ENCODE data around the gene SLC6A13. TPM values are rescaled to one million over a fixed set of nuclear protein-coding genes. Genes with fewer than 3 reads are reported as not detected.

Gene SLC6A13
- total RNA-seq, 3 donors from 2014 or later: 0.81 TPM; not detected in 2

DNA sequence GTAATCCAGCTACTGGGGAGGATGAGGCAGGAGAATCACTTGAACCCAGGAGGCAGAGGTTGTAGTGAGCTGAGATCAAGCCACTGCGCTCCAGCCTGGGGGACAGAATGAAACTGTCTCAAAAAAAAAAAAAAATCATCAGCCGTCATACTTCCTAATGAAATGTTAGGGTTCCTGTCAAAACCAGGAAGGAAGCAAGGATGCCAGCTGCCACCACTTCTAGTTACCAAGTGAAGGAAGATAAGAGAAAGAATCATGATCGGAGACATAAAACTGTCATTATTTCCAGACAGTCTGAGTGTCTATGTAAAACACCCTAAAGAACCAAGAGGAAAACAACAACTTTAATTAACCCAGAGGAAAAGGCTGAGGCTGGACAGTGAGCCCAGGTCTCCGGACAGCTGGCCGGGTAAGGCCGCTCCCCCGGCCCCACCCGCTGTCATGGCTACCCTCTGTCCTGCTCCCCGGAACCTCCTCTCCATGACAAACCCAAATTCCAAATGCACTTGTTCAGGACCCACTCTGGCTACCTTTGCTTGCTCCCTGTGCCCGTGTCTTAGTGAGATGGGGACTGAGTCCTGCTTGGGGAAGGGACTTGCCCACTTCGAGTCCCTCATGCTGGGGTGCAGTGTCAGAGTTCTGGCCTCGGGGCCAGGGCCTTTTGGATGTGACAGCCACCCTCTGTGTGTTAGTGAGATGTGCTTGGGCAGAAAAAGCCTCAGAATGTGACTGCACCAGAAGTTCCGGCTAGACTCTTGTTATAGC lies 77.6 kb downstream of the SLC6A13 start:
- Mint-ChIP-seq H3K4me3 (no peak overlapping the region), H3K27me3 (ENCODE audit: low read depth) (peaks cover 30% of the 10 kb centered on the region), H3K36me3 (ENCODE audit: insufficient read depth) (no peaks in the 10 kb centered on the region), H3K4me1 (ENCODE audit: low read depth) (peaks cover 6% of the 10 kb centered on the region), H3K9me3 (no peaks in the 10 kb centered on the region)
- DNase-seq (no peak), ATAC-seq (no peak)

DNA sequence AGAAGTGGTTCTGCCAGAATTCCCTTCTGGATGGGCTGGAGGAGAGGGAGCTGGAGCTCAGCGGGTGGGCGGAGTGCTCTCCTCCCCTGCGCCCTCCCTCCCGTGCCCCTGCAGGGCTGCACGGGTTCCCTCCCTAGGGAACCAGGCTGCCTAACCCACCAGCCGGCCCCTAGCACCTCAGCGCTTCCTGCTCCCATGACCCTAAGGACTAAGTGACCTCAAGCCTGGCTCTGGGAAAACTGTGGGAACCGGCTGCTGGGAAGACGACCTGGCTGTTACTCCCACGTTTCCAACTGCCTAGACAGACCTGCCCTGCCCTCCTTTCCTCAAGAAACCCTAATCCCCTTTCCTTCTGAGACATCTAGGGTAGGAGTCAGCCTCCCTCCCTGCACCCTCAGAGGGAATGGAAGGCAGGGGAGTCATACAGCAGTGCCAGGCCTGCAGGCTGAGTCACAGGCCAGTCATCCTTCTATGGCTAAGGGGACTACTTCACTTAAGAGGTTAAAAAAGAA lies 80.2 kb downstream of the SLC6A13 start:
- Mint-ChIP-seq H3K36me3 (ENCODE audit: insufficient read depth) (no peaks in the 10 kb centered on the region), H3K27me3 (ENCODE audit: low read depth) (peaks cover 32% of the 10 kb centered on the region), H3K4me3 (no peak overlapping the region), H3K9me3 (no peaks in the 10 kb centered on the region), H3K4me1 (ENCODE audit: low read depth) (peaks cover 6% of the 10 kb centered on the region)
- DNase-seq (no peak), ATAC-seq (no peak)

DNA sequence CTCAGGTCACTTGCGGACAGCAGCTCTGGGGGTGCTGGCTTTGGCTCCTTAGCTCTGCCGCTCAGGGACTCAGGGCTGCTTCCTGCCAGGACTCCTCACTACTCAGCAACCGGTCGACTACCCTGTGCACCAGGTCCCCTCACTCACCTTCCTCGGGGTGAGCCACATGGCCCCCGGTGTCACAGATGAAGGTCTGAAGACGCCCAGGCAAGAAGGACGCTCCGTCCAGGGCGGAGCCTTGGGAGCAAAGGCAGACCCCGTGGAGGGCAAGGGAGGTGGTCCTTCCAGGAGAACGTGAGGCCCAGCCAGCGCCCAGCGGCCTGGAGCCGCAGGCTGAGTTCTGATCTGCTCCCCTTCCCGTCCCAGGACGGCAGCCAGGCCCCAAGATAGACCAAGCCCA lies 80.7 kb downstream of the SLC6A13 start:
- no peaks in the 10 kb centered on the region for H3K36me3 Mint-ChIP-seq (ENCODE audit: insufficient read depth)
- H3K4me1 Mint-ChIP-seq (ENCODE audit: low read depth): peaks cover 6% of the 10 kb centered on the region
- no peak overlapping the region for H3K4me3 Mint-ChIP-seq
- no peak for DNase-seq
- no peak for ATAC-seq
- H3K27me3 Mint-ChIP-seq (ENCODE audit: low read depth): peaks cover 29% of the 10 kb centered on the region
- H3K9me3 Mint-ChIP-seq: no peaks in the 10 kb centered on the region

DNA sequence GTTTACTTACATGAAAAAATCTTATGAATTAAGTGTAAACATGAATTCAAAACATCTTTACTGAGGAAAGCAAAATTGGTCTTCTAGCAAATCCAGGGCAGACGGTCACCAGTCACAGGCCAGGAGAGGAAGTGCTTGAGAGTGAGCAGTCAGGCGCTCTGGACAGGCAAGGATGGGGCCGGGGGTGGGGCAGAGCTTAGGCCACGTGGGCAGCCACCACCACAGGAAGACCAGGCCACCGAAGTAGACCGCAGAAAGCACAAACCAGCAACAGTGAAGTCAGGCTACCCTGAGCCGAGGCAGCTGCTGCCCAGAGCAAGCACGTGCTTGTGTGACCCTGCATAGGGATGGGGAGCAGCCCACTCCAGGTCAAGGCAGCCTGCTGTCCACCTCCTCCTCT lies 82.2 kb downstream of the SLC6A13 start:
- Mint-ChIP-seq H3K27me3 (ENCODE audit: low read depth) (peaks cover 29% of the 10 kb centered on the region), H3K36me3 (ENCODE audit: insufficient read depth) (no peaks in the 10 kb centered on the region), H3K4me3 (no peak overlapping the region), H3K4me1 (ENCODE audit: low read depth) (peaks cover 6% of the 10 kb centered on the region), H3K9me3 (no peaks in the 10 kb centered on the region)
- DNase-seq (no peak), ATAC-seq (no peak)

- no peak overlapping the region for H3K4me3 Mint-ChIP-seq
- no peaks in the 10 kb centered on the region for H3K36me3 Mint-ChIP-seq (ENCODE audit: insufficient read depth)
- no peaks in the 10 kb centered on the region for H3K9me3 Mint-ChIP-seq
- DNase-seq (no peak), ATAC-seq (no peak)
- H3K4me1 Mint-ChIP-seq (ENCODE audit: low read depth): peaks cover 6% of the 10 kb centered on the region
- peaks cover 31% of the 10 kb centered on the region for H3K27me3 Mint-ChIP-seq (ENCODE audit: low read depth)
Measured at GRCh38 chr12:179885-180284, 82.8 kb downstream of the SLC6A13 start.

- peaks cover 31% of the 10 kb centered on the region for H3K27me3 Mint-ChIP-seq (ENCODE audit: low read depth)
- H3K9me3 Mint-ChIP-seq: no peaks in the 10 kb centered on the region
- DNase-seq (no peak), ATAC-seq (no peak)
- no peaks in the 10 kb centered on the region for H3K36me3 Mint-ChIP-seq (ENCODE audit: insufficient read depth)
- no peak overlapping the region for H3K4me3 Mint-ChIP-seq
- peaks cover 6% of the 10 kb centered on the region for H3K4me1 Mint-ChIP-seq (ENCODE audit: low read depth)
Measured at GRCh38 chr12:179131-179884, 83.3 kb downstream of the SLC6A13 start.

DNA sequence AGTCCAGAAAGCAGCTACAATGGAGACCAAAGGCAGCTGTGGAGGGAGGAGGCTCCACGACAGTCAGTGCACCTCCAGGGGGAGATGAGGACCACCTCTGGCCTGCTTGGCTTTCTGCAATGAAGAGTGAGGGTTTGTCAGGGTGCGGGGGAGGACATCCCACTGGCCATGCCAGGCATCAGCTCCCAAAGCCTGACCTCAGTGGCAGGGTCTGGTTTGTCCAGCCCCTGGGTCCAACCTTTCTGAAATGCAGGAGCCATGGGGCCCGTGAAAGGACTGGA lies 83.9 kb downstream of the SLC6A13 start:
- H3K27me3 Mint-ChIP-seq (ENCODE audit: low read depth): peaks cover 35% of the 10 kb centered on the region
- H3K9me3 Mint-ChIP-seq: no peaks in the 10 kb centered on the region
- DNase-seq (no peak), ATAC-seq (no peak)
- peaks cover 6% of the 10 kb centered on the region for H3K4me1 Mint-ChIP-seq (ENCODE audit: low read depth)
- H3K36me3 Mint-ChIP-seq (ENCODE audit: insufficient read depth): no peaks in the 10 kb centered on the region
- H3K4me3 Mint-ChIP-seq: no peak overlapping the region

DNA sequence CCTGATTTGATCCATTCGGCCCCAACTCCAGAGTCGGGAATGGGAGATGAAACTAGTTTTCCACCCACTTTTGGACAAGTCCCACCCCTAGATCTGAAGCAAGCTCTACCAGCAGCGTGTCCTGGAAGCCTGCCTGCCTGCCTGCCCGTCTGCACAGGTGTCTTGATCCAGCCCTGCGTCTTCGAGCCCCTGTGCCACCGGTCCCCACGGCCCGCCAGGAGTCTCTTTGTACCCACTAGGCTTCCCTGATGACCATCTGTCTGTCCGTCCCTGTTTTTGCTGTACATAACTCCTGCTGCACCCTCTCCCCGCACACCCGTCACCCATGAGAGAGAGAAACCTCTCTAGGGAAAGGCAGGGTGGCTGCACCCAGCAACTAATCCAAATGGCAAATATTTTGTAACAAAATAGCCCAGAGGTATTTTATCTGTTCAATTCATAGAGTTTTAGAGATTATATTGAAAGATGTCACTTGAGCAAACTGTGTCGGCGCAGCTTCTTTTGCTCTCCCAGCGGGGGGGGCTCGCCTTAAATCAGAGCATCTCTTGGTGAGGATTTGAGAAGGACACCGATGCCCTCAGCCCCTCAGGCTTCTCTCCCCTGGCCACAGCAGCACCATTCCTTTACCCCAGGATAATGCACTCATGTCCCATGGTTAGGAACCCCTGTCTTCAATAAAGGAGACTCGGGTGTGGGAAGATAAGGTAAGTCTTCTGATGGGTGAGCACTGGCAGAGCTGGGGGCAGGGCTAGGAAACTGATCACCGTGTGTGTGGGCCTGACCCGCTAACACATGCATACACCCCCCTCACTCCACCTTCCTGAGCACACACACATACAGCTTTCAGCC lies 84.4 kb downstream of the SLC6A13 start:
- Mint-ChIP-seq H3K36me3 (ENCODE audit: insufficient read depth) (no peaks in the 10 kb centered on the region), H3K27me3 (ENCODE audit: low read depth) (peaks cover 37% of the 10 kb centered on the region), H3K9me3 (no peaks in the 10 kb centered on the region), H3K4me3 (no peak overlapping the region), H3K4me1 (ENCODE audit: low read depth) (peaks cover 6% of the 10 kb centered on the region)
- DNase-seq (no peak), ATAC-seq (no peak)

- Mint-ChIP-seq H3K4me3 (no peak overlapping the region), H3K27me3 (ENCODE audit: low read depth) (peaks cover 41% of the 10 kb centered on the region), H3K4me1 (ENCODE audit: low read depth) (peaks cover 6% of the 10 kb centered on the region), H3K9me3 (no peaks in the 10 kb centered on the region), H3K36me3 (ENCODE audit: insufficient read depth) (no peaks in the 10 kb centered on the region)
- DNase-seq (no peak), ATAC-seq (no peak)
Measured at GRCh38 chr12:177336-177979, 85.2 kb downstream of the SLC6A13 start.

DNA sequence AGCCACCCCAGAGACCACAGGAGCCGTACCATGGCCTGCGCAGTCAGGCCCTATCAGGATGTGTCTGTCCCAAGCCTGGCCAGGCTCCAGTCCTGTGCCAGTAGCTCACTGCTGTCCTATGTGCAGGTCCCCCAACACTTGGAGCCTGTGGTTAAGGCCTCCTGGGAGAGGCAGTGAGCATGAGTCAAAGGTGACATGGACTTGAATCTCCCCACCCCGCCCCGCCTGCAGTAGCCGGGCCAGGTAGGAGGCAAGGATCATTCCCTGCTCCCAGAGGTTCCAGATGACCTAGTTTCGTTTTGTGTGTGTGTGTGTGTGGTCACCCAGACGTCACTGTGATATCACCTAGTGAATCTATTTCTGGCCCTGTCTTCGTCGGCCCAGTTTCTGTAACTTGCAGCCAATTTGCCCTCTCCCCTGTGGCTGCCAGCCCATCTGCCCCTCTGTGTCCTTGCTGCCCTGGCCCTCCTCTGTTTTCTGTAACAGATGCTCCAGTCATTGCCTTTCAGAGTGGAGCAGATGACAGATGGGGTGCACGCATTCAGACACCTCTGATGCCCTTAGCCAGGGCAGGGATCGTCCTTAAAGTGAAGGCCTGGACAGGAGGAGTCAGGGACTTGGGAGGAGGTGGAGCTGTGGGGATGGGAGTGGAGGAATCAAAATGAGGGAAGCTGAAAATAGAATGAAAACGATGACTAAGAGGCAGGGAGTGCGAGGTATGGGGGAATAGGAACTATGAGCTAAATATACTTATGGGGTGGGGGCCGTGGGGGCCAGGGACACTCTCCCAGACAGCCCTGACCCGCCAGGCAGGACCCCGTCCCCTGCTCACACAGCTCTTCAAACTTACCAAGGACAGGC lies 86.1 kb downstream of the SLC6A13 start:
- H3K36me3 Mint-ChIP-seq (ENCODE audit: insufficient read depth): no peaks in the 10 kb centered on the region
- peaks cover 6% of the 10 kb centered on the region for H3K4me1 Mint-ChIP-seq (ENCODE audit: low read depth)
- no peak for DNase-seq
- no peaks in the 10 kb centered on the region for H3K9me3 Mint-ChIP-seq
- no peak for ATAC-seq
- peaks cover 43% of the 10 kb centered on the region for H3K27me3 Mint-ChIP-seq (ENCODE audit: low read depth)
- H3K4me3 Mint-ChIP-seq: no peak overlapping the region

DNA sequence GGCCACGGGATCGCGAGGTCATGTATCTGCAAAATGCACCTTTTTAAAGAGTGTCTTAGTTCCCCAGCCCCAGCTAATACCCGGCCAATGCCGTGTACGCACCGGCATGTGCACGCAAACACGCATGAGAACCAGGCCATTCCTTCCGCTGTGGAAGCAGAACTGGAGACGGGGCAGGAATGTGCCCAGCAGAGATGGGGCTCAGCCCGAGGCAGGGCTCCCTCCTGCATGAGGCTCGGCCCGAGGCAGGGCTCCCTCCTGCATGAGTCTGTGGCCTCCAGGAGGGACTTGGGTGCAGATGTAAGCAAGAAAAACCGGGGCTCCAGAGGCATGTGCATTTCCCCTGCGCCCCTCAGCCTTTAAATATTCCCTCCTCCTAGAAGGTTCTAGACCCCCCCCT lies 86.9 kb downstream of the SLC6A13 start:
- ATAC-seq: no peak
- peaks cover 6% of the 10 kb centered on the region for H3K4me1 Mint-ChIP-seq (ENCODE audit: low read depth)
- H3K27me3 Mint-ChIP-seq (ENCODE audit: low read depth): peaks cover 40% of the 10 kb centered on the region

DNA sequence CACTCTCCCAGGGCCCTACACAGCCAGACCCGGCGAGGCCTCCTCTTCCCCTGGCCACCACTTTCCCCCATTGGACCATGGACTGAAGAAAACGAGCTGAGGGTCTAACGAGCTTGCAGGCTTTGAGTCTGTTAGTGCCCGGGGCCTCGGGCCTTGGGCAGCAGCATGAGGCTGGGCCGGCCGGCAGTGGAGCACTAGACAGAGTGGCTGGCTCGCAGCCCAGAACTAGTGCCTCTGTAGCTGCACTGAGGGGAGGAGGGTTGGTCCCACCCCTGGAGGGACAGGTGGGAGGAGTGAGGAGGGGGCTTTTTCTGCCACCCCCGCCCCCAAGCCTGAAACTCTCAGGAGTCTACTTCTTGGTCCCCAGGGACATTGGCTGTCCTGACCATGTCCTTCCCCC lies 87.4 kb downstream of the SLC6A13 start:
- Mint-ChIP-seq H3K9me3 (no peaks in the 10 kb centered on the region), H3K4me1 (ENCODE audit: low read depth) (peaks cover 4% of the 10 kb centered on the region), H3K4me3 (no peak overlapping the region), H3K36me3 (ENCODE audit: insufficient read depth) (no peaks in the 10 kb centered on the region), H3K27me3 (ENCODE audit: low read depth) (peaks cover 40% of the 10 kb centered on the region)
- no peak for ATAC-seq
- no peak for DNase-seq

More for the DNA sequence above, 86.9 kb downstream of the SLC6A13 start:
- Mint-ChIP-seq H3K36me3 (ENCODE audit: insufficient read depth) (no peaks in the 10 kb centered on the region), H3K9me3 (no peaks in the 10 kb centered on the region), H3K4me3 (no peak overlapping the region)
- no peak for DNase-seq

GRCh38 chr12:174596-174995 lies 88.0 kb downstream of the SLC6A13 start:
- no peaks in the 10 kb centered on the region for H3K9me3 Mint-ChIP-seq
- no peak for ATAC-seq
- no peak for DNase-seq

More at GRCh38 chr12:174596-174995, 88.0 kb downstream of the SLC6A13 start:
- Mint-ChIP-seq H3K4me3 (no peak overlapping the region), H3K27me3 (ENCODE audit: low read depth) (peaks cover 36% of the 10 kb centered on the region), H3K36me3 (ENCODE audit: insufficient read depth) (no peaks in the 10 kb centered on the region), H3K4me1 (ENCODE audit: low read depth) (peaks cover 2% of the 10 kb centered on the region)
